Measurements from ENCODE around the gene ORC1.
"Not testable (repeated sequence)": the region's sequence is repeated elsewhere in the genome, so short reads cannot be mapped to it uniquely, and the experiment has no call there.

The ORC1 gene

GRCh38 chr1:52400131-52400530 lies 4.1 kb downstream of the ORC1 start:
- intact Hi-C loops (cut with DNase I) = loop anchor here (5.0 to 10.0 kb wide), 2 partner anchors 33 to 155 kb away; partner anchors contain the start of genes CC2D1B and TUT4
- DNase-seq = no peak

- intact Hi-C loops (cut with DNase I) = loop anchor here (5.0 to 10.0 kb wide), 2 partner anchors 32 to 155 kb away; partner anchors contain the start of genes CC2D1B and TUT4
- DNase-seq = no peak
These were observed 4.6 kb downstream of the ORC1 start for GRCh38 chr1:52399629-52400028.

- intact Hi-C loops (cut with DNase I) = no loop called here
- DNase-seq = no peak
These were observed 11.0 kb downstream of the ORC1 start for GRCh38 chr1:52393174-52393573.

GRCh38 chr1:52386458-52386857 lies 17.8 kb downstream of the ORC1 start:
- DNase-seq = no peak
- intact Hi-C loops (cut with DNase I) = no loop called here

GRCh38 chr1:52385376-52385775 lies 18.8 kb downstream of the ORC1 start:
- intact Hi-C loops (cut with DNase I) = no loop called here
- DNase-seq = no peak

GRCh38 chr1:52369851-52370250 lies 34.4 kb downstream of the ORC1 start:
- intact Hi-C loops (cut with DNase I) = loop anchor here (5.0 kb wide), 2 partner anchors 32 to 313 kb away; partner anchors contain the start of genes BTF3L4, ORC1, PRPF38A and TXNDC12

GRCh38 chr1:52368383-52369172 lies 35.6 kb downstream of the ORC1 start:
- intact Hi-C loops (cut with DNase I) = loop anchor here (5.0 kb wide), 2 partner anchors 34 to 311 kb away; partner anchors contain the start of genes BTF3L4, ORC1, PRPF38A and TXNDC12
- DNase-seq = peak; percentile 17 to 88 (median 70)

More at GRCh38 chr1:52369851-52370250, 34.4 kb downstream of the ORC1 start:
- not testable (repeated sequence) for DNase-seq

- no peak for DNase-seq
- intact Hi-C loops (cut with DNase I) = loop anchor here (5.0 kb wide), 2 partner anchors 35 to 310 kb away; partner anchors contain the start of genes BTF3L4, ORC1, PRPF38A and TXNDC12
These were observed 37.0 kb downstream of the ORC1 start for GRCh38 chr1:52367272-52367671.

GRCh38 chr1:52366517-52366827 lies 37.8 kb downstream of the ORC1 start:
- intact Hi-C loops (cut with DNase I) = loop anchor here (5.0 kb wide), 2 partner anchors 36 to 309 kb away; partner anchors contain the start of genes BTF3L4, ORC1, PRPF38A and TXNDC12
- DNase-seq = no peak

GRCh38 chr1:52365746-52366516 lies 38.3 kb downstream of the ORC1 start, which contains the start of gene CC2D1B:
CC2D1B (minus strand) TSS chr1:52366205; CDS start chr1:52364620, 1,585 bp downstream.
- intact Hi-C loops (cut with DNase I) = loop anchor here (5.0 kb wide), 2 partner anchors 36 to 309 kb away; partner anchors contain the start of genes BTF3L4, ORC1, PRPF38A and TXNDC12
- DNase-seq = peak; percentile 82 to 97 (median 93)

GRCh38 chr1:52365071-52365745 lies 39.0 kb downstream of the ORC1 start:
- intact Hi-C loops (cut with DNase I) = loop anchor here (5.0 kb wide), 2 partner anchors 37 to 308 kb away; partner anchors contain the start of genes BTF3L4, ORC1, PRPF38A and TXNDC12
- peak in 40 of 42 donors; percentile 1 to 76 (median 48) for DNase-seq

GRCh38 chr1:52364235-52364839 lies 39.9 kb downstream of the ORC1 start:
- intact Hi-C loops (cut with DNase I) = no loop called here
- no peak for DNase-seq

- intact Hi-C loops (cut with DNase I) = no loop called here
- DNase-seq = no peak
These were observed 43.6 kb downstream of the ORC1 start for GRCh38 chr1:52360595-52360968.

- no peak for DNase-seq
- intact Hi-C loops (cut with DNase I) = no loop called here
These were observed 44.3 kb downstream of the ORC1 start for GRCh38 chr1:52359676-52360594.

GRCh38 chr1:52358851-52359497 lies 45.2 kb downstream of the ORC1 start:
- intact Hi-C loops (cut with DNase I) = no loop called here

GRCh38 chr1:52357397-52357796 lies 46.8 kb downstream of the ORC1 start:
- intact Hi-C loops (cut with DNase I) = no loop called here

More at GRCh38 chr1:52358851-52359497, 45.2 kb downstream of the ORC1 start:
- DNase-seq = no peak

GRCh38 chr1:52356818-52357355 lies 47.3 kb downstream of the ORC1 start:
- no peak for DNase-seq

More at GRCh38 chr1:52357397-52357796, 46.8 kb downstream of the ORC1 start:
- DNase-seq = no peak

More at GRCh38 chr1:52356818-52357355, 47.3 kb downstream of the ORC1 start:
- intact Hi-C loops (cut with DNase I) = no loop called here

All from head of caudate nucleus (tissue), 42 donors.